GM12878 (cell line): ENCODE measurements around the gene RACGAP1. TPM values are rescaled to one million over a fixed set of nuclear protein-coding genes. Genes with fewer than 3 reads are reported as not detected.

Source experiments
- ATAC-seq: fragments of 200-7000 bp; cut with Tn5 transposase; 3 replicates; pipeline ENCODE4 v1.9.1; 2020; ENCODE audit warnings: mild to moderate bottlenecking, moderate library complexity
- BruUV-seq: library from RNA; stranded (reverse); fragments of 400-500 nt; replicated peaks from 2 replicates; lab custom pipeline; 2021; lab: Mats Ljungman, UMichigan
- CTCF ChIA-PET: fragments of 300-600 bp; sonication (Branson Sonifier 250); formaldehyde crosslinking; extraction: SDS; loops from one replicate; lab custom pipeline; 2021; ENCODE audit warnings: inconsistent platforms; lab: Yijun Ruan, JAX
- POLR2A ChIA-PET: fragments of 350-600 bp; formaldehyde crosslinking; extraction: SDS; loops from one replicate; lab custom pipeline; 2021; ENCODE audit warnings: inconsistent platforms; lab: Charles Lee
- RAD21 ChIA-PET: fragments of 300-600 bp; sonication (Branson Sonifier 250); formaldehyde crosslinking; loops from one replicate; lab custom pipeline; 2023; ENCODE audit warnings: antibody characterized with exemption; ENCODE audit not compliant: unreplicated experiment; lab: Charles Lee
- SMC1A ChIA-PET: fragments of 300-600 bp; sonication (Branson Sonifier 250); formaldehyde crosslinking; loops from one replicate; lab custom pipeline; 2023; ENCODE audit not compliant: unreplicated experiment, uncharacterized antibody; lab: Charles Lee
- DNase-seq: peaks from one replicate; pipeline ENCODE4 v3.0.0-alpha.2; 2011; ENCODE audit warnings: low read depth, low spot score
- FAIRE-seq: peaks from 3 replicates; lab custom pipeline; 2011; peaks lifted over from hg19 to GRCh38; lab: Jason Lieb, UNC
- H2AFZ ChIP-seq: 2 replicates; pipeline ENCODE4 v1.6.0; 2011; ENCODE audit warnings: low read depth, low read length, control low read depth; ENCODE audit not compliant: control insufficient read depth
- H3K27ac ChIP-seq: 2 replicates; pipeline ENCODE4 v1.5.1; 2011; ENCODE audit warnings: control low read depth; ENCODE audit not compliant: control insufficient read depth, insufficient read depth
- H3K27me3 ChIP-seq, 2 experiments: replicated peaks in 1 of 2; 2 replicates each; pipeline versions ENCODE4 v1.6.0 to v1.6.1; 2011; ENCODE audit warnings: low read length in 1 of 2; ENCODE audit not compliant: control insufficient read depth in 2 of 2, insufficient read depth in 2 of 2
- H3K36me3 ChIP-seq, 2 experiments: 2 replicates each; pipeline ENCODE4 v1.5.1; 2011; ENCODE audit warnings: low read length in 1 of 2; ENCODE audit not compliant: control insufficient read depth in 2 of 2, insufficient read depth in 2 of 2
- H3K4me1 ChIP-seq: 2 replicates; pipeline ENCODE4 v1.6.1; 2011; ENCODE audit warnings: mild to moderate bottlenecking, low read length, moderate library complexity, mixed read lengths; ENCODE audit not compliant: control insufficient read depth, insufficient read depth
- H3K4me2 ChIP-seq: 2 replicates; pipeline ENCODE4 v1.6.0; 2011; ENCODE audit warnings: control low read depth; ENCODE audit not compliant: control insufficient read depth, insufficient read depth
- H3K4me3 ChIP-seq: fragments of 200-600 bp; sonication (generic); 2 replicates; pipeline ENCODE4 v1.5.1; 2016
- H3K79me2 ChIP-seq: 2 replicates; pipeline ENCODE4 v1.6.0; 2011; ENCODE audit warnings: low read length; ENCODE audit not compliant: control insufficient read depth, insufficient read depth
- H3K9ac ChIP-seq: 2 replicates; pipeline ENCODE4 v1.8.0; 2011; ENCODE audit warnings: low read length, control low read depth, mixed read lengths; ENCODE audit not compliant: control insufficient read depth, insufficient read depth
- H3K9me3 ChIP-seq: replicated peaks from 3 replicates; pipeline ENCODE4 v1.5.1; 2011; ENCODE audit warnings: mild to moderate bottlenecking, low read length; ENCODE audit not compliant: control insufficient read depth, insufficient read depth
- H4K20me1 ChIP-seq: 2 replicates; pipeline ENCODE4 v1.6.0; 2011; ENCODE audit not compliant: control insufficient read depth, insufficient read depth
- FOXM1 ChIP-seq: IDR thresholded peaks from 2 replicates; pipeline ENCODE4 v1.6.1; 2012; ENCODE audit warnings: low read depth, mild to moderate bottlenecking, inconsistent platforms, low read length, moderate library complexity
- NBN ChIP-seq: fragments of 450-650 bp; IDR thresholded peaks from 2 replicates; pipeline ENCODE4 v1.6.1; 2016
- NR2C2 ChIP-seq: IDR thresholded peaks from 2 replicates; pipeline ENCODE4 v1.6.1; 2011; ENCODE audit warnings: borderline replicate concordance, low read depth; ENCODE audit not compliant: control insufficient read depth, insufficient read length
- NR2F1 ChIP-seq: fragments of 450-650 bp; conservative IDR thresholded peaks from 2 replicates; pipeline ENCODE4 v1.6.1; 2017; ENCODE audit warnings: mild to moderate bottlenecking
- POLR2A ChIP-seq: IDR thresholded peaks from 2 replicates; pipeline ENCODE4 v1.6.1; 2011; ENCODE audit warnings: low read depth, mild to moderate bottlenecking, low read length
- RCOR1 ChIP-seq: conservative IDR thresholded peaks from 2 replicates; pipeline ENCODE4 v1.6.1; 2012; ENCODE audit warnings: low read depth, low read length, improper control_type of control experiment
- WGBS: methylation state at CpG from one replicate; pipeline ENCODE4 v1.1.6; 2016; ENCODE audit warnings: low lambda C conversion rate; ENCODE audit not compliant: insufficient replicate concordance, insufficient coverage; ENCODE audit errors: missing lambda C conversion rate; 5-methylcytosine and 5-hydroxymethylcytosine counted together
- in situ Hi-C: fragments of 300-500 bp; cut with MboI; formaldehyde crosslinking; loops from 9 replicates; pipeline ENCODE4 v1.14.3; 2018; ENCODE audit warnings: mixed read lengths
- intact Hi-C: fragments of 100-400 bp; cut with micrococcal nuclease; formaldehyde crosslinking; loops from one replicate; pipeline ENCODE4 v1.14.2; 2022; ENCODE audit not compliant: unreplicated experiment
- polyA plus RNA-seq, 11 experiments: library from polyadenylated mRNA; depleted of rRNA in 4 of 11; unstranded in 6 of 11; stranded (reverse) in 5 of 11; fragments of >200 nt; fragmentation: Nextera tagmentation in 4 of 11; fragmentation: Illumina TruSeq in 1 of 11; extraction: Ambion mirVana in 4 of 11; extraction: Trizol in 1 of 11; gene quantifications; 1 replicate in 1 of 11; 2 replicates in 10 of 11; pipeline versions ENCODE4 v1.2.1 to v1.2.3, GENCODE V29; 2011 to 2016; ENCODE audit warnings: inconsistent platforms in 2 of 11, missing spikeins in 2 of 11, low read depth in 1 of 11
- total RNA-seq, 4 experiments: library from RNA; depleted of rRNA in 3 of 4; stranded (reverse); fragments of >200 nt in 3 of 4; fragmentation: Illumina TruSeq in 1 of 4; extraction: Trizol in 1 of 4; gene quantifications; 2 replicates each; pipeline versions ENCODE4 v1.2.1 to v1.2.3, GENCODE V29; 2013 to 2021
- TF ChIP-seq, protein P1 (sequence below): fragments of 450-650 bp; IDR thresholded peaks from 2 replicates; pipeline ENCODE4 v1.6.1; 2017; ENCODE audit warnings: low read depth, mild to moderate bottlenecking, moderate library complexity

The RACGAP1 gene
- total and polyA plus RNA-seq, 10 of the 15 experiments (the other 5 are each of a cell fraction or from before 2014, with no cell fraction given) = 32.4 to 87.9 (median 76.2) TPM

GRCh38 chr12:49985981-49986380 lies 39.3 kb downstream of the RACGAP1 start:
- 85% methylated on average over 5 of the region's 5 CpGs for WGBS
- Histone ChIP-seq H3K27ac (no peak overlapping the region), H2AFZ (no peak overlapping the region), H4K20me1 (no peaks in the 10 kb centered on the region), H3K79me2 (no peaks in the 10 kb centered on the region), H3K9ac (no peak overlapping the region), H3K9me3 (no peaks in the 10 kb centered on the region), H3K36me3 (peaks cover 1 to 22% of the 10 kb centered on the region in 2 experiments), H3K4me2 (no peak overlapping the region), H3K4me1 (no peaks in the 10 kb centered on the region), H3K4me3 (no peak overlapping the region), H3K27me3 (no peaks in the 10 kb centered on the region)
- in situ Hi-C loops (no loop called here), intact Hi-C loops (no loop called here)
- TF ChIP-seq NR2F1 = no peak
- no peak for TF ChIP-seq NR2C2
- no peak for TF ChIP-seq POLR2A
- TF ChIP-seq RCOR1 = no peak
- TF ChIP-seq FOXM1 = no peak
- TF ChIP-seq NBN = no peak
- TF ChIP-seq, protein P1, sequence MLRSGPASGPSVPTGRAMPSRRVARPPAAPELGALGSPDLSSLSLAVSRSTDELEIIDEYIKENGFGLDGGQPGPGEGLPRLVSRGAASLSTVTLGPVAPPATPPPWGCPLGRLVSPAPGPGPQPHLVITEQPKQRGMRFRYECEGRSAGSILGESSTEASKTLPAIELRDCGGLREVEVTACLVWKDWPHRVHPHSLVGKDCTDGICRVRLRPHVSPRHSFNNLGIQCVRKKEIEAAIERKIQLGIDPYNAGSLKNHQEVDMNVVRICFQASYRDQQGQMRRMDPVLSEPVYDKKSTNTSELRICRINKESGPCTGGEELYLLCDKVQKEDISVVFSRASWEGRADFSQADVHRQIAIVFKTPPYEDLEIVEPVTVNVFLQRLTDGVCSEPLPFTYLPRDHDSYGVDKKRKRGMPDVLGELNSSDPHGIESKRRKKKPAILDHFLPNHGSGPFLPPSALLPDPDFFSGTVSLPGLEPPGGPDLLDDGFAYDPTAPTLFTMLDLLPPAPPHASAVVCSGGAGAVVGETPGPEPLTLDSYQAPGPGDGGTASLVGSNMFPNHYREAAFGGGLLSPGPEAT = no peak
- ATAC-seq = no peak
- no TSS peak for BruUV-seq
- FAIRE-seq = no peak
- ChIA-PET POLR2A (interaction anchor here (1.0 kb wide), 1 partner anchor 35 kb away, joined by 3 read pairs; no protein-coding TSS in a partner anchor), RAD21 (interaction anchor here (1.7 kb wide), 1 partner anchor 19 kb away, joined by 3 read pairs; no protein-coding TSS in a partner anchor), CTCF (interaction anchor here (0.6 to 2.6 kb wide), 6 partner anchors 17 to 84 kb away, joined by 3 to 9 read pairs (median 3); no protein-coding TSS in a partner anchor), SMC1A (no interaction called here)
- no peak for DNase-seq
